HG03558 (cell line): ENCODE data around the gene GDPD4.

Experiments
- ATAC-seq: cut with Tn5 transposase; IDR thresholded peaks from one replicate; pipeline ENCODE4 v1.9.1; 2021; ENCODE audit warnings: moderate number of reproducible peaks; ENCODE audit not compliant: unreplicated experiment; ENCODE audit errors: extremely low read depth

The GDPD4 gene

GRCh38 chr11:77193911-77194830 lies 107.3 kb downstream of the GDPD4 start:
- no peak for ATAC-seq

GRCh38 chr11:77193167-77193566 lies 108.3 kb downstream of the GDPD4 start:
- ATAC-seq = no peak

DNA sequence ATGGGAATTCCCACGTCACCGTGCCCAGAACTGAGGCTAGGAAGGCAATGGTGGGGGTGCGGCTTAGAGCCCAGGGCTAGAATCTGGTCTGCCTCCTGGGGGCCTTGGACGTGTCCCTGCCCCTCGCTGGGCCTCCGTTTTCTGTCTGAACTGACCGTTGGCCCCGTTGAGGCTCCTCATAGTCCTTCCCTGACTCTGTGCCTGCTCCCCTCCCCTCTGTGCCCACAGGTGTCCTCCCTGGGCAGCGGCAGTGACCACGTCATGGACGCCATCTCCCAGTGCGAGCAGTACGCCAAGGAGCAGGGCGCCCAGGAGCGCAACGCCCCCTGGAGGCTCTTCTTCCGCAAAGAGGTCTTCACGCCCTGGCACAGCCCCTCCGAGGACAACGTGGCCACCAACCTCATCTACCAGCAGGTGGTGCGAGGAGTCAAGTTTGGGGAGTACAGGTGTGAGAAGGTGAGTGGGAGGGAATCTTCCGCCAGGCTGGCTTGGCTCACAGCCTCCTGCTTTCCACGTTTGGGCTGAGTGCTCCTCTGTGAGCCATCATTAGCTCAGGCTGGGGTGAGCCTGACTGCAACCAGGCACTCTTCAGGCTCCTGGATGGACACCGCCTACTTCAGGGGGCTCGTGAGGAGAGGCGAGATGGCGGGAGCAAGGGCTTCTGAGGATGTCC lies 109.5 kb downstream of the GDPD4 start:
- ATAC-seq = no peak

DNA sequence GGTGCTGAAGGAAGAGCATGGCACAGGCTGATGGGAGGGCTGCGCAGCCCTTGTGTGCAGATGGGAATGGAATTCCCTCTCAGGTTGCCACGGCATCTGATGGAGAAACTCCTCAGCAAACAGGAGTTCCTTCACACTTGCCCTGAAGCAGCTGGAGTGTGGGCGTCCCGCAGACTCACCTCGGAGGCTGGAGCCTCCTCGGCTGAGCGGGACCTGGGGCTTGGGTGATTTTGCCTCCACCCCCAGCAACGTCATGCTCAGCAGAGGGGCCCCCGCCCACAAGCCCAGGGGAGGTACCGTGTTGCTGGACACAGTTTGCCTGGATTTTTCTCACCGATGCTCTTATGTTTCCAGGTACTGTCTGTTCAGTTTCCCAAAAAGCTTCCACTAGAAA lies 110.1 kb downstream of the GDPD4 start:
- ATAC-seq = no peak

GRCh38 chr11:77190331-77191075 lies 111.0 kb downstream of the GDPD4 start:
- ATAC-seq = no peak

DNA sequence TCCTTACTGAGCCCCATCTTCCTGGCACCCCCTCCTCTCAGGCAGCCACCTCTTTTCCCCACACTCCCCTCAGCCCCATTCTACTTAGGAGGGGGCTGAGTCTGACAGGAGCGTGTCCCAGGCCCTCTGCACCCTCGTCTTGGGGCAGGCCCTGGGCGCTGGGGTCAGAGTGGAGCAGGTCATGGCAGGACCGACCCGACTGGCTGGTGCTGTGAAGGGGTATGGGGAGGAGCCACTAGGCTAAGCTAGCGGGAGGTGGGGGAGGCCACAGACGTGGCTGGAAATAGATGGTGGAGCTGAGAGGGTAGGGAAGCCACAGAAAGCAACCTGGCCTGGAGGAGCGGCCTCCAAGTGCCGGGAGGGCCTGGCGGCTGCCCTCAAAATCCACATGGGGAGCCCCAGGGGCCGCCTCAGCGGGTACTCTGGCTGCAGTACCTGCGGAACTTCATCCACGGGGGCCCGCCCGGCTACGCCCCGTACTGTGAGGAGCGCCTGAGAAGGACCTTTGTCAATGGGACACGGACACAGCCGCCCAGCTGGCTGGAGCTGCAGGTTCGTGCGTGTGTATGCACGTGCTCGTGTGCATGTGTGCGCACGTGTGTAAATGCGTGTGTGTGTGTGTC lies 111.8 kb downstream of the GDPD4 start:
- ATAC-seq = no peak

DNA sequence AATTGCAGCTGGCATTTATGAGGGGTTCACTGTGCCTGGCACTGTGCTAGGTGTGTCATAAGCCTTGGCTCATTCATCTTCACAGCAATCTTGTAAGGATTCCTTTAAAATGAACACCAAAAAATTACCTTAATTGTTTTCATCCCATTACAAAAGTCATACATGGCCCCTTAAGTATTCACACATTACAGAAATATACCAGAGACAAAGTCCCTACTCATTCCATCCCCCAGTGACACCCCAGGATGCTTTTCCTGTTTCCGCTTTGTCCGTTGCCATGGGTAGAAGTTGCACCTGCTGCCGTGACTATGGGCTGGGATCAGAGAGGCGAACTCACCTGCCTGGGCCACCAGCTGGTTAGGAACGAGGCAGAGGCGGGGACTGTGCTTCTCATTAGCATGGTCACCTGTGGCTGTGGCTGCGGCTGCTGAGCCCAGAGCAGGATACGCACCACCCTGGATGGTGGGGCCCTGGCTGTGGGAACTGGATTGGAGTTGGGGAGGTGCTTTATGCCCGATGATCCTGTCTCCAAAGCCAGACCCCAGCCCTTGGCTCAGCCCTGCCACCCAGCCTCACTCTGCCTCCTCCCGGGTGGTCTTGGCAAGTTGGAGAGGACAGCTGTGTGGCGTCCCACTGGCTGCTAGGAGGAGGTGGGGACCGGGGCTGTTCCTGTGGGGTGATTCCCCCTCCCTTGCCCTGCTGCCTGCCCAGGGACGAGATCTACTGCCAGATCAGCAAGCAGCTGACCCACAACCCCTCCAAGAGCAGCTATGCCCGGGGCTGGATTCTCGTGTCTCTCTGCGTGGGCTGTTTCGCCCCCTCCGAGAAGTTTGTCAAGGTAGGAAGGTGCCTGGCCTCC lies 112.6 kb downstream of the GDPD4 start:
- ATAC-seq = no peak

GRCh38 chr11:77187776-77188632 lies 113.5 kb downstream of the GDPD4 start:
- ATAC-seq = no peak

DNA sequence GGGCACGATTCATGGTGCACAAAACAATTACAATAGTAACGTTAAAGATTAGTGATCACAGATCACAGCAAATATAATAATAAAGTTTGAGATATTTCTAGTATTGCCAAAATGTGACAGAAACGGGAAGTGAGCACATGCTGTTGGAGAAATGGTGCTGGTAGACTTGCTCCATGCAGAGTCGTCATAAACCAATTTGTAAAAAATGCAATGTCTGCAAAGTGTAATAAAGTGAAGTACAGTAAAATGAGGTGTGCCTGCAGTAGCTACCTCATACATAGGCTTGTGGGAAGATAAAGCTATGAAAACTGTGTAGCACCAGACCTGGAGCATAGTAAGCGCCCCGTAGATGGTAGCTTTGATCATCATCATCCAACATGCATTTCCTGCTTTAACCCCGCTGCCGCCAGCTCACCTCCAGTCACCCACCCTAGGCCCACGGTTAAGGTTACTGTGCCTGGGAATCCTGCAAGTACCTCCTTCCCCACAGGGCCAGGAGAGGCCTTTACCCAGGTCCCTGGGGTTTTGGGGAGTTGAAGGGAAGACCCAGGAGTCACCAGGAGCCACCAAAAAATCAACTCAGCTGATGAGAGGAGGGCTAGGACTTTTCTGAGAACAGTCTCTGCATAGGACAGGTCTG lies 114.3 kb downstream of the GDPD4 start:
- ATAC-seq = no peak

DNA sequence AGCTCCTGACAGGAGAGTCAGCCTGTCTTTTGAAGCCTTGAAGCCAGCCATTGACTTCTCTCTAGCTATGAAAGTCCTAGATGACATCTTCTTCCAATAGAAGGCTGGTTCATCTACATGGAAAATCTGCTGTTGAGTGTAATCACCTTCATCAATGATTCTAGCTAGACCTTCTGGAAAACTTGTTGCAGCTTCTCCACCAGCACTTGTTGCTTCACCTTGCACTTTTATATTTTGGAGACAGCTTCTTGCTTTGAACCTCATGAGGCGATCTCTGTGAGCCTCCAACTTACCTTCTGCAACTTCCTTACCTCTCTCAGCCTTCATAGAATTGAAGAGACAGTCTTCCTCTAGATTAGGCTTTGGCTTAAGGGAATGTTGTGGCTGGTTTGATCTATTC lies 115.2 kb downstream of the GDPD4 start:
- no peak for ATAC-seq

DNA sequence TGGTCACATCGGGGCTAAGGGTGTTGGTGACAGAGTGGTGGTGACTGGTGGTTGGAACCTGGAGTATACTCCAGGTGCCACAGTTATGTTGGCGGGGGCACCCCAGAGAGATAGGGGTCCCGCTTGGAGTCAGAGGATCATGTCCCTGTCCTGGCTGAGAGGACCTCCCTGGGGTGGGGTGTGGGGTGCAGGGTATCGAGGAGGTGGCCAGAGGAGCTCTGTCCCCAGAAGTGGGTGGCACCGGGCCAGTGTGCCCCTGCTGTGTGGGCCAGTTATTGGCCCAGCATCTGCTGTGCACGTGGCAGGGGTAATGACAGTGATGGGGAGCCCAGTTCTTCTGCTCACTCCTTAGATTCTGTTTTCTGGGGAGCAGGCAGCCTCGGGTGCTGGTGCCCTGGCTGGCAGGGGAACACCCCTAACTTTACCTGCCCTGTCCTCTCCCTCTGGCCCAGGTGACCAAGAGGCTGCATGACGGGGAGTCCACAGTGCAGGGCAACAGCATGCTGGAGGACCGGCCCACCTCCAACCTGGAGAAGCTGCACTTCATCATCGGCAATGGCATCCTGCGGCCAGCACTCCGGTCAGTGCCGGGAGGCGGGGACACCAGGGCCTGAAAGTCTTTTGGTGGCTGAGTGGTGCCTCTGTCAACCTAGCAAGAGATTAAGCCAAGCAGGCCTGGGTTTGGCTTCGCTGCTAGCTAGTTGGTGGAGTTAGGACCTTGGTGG lies 117.2 kb downstream of the GDPD4 start:
- ATAC-seq = no peak

DNA sequence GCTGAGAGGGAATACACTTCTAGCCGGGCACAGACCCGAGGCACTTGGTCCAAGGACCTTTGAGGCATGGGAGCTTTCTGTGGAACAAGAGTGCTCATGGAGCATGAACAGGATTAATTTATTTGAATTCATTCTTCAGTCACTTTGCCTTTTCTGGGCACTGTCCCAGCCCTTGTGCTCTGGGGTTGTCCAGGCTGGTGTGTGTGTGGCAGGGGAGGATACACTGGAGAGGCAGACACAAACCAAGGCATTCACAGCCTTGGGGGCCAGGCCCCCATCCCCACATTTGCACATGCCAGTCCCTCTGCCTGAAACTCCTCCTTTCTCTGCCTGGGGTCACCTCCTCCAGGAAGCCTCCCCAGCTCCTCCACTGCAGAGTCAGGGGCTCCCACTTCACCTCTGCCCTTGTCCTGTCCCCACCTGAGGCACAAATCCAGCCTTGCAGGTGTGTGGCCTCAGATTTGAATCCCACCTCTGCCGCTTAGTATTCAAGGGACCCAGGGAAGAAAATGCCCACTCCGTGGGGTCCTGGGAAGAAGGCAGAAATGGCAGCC lies 118.0 kb downstream of the GDPD4 start:
- ATAC-seq = no peak

GRCh38 chr11:77182542-77183430 lies 118.7 kb downstream of the GDPD4 start:
- ATAC-seq = no peak

- ATAC-seq = no peak
These were observed 119.5 kb downstream of the GDPD4 start for GRCh38 chr11:77181799-77182541.

GRCh38 chr11:77181226-77181625 lies 120.3 kb downstream of the GDPD4 start:
- ATAC-seq = no peak

DNA sequence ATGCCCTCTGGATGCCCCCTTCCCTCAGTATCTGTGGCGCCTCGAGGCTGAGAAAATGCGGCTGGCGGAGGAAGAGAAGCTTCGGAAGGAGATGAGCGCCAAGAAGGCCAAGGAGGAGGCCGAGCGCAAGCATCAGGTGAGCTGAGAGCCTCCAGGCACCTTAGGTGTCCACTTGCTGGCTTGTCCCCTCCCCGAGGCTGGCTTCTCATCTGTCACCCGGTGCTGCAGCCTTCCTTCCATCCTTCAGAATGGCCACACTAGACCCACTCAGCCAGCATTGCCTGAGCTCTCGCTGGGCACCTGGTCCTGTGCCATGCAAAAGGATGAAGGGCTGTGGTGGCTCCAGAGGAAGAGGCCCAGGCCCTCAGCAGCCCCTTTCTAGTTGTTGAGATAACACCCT lies 121.1 kb downstream of the GDPD4 start:
- ATAC-seq = no peak
